Measurements from ENCODE around the gene DNAL1. TPM values are rescaled to one million over a fixed set of nuclear protein-coding genes. Genes with fewer than 3 reads are reported as not detected.

DNAL1 gene
- total and polyA plus RNA-seq, 2 of the 4 experiments (the other 2 are of a cell fraction), result 4.5 to 5.4 TPM

GRCh38 chr14:73612339-73613045 lies 32.3 kb upstream of the DNAL1 start, which contains the start of gene ACOT6 (continued):
- no peak for TF ChIP-seq MAFK (IDR thresholded peaks at IDR 0.05; ENCODE audit: low read depth, low read length)
- no peak for TF ChIP-seq RAD21 (IDR thresholded peaks at IDR 0.05; ENCODE audit: low read length)

- ChIA-PET CTCF (no interaction called here), POLR2A (ENCODE audit: unreplicated experiment) (no interaction called here)
- Histone ChIP-seq H4K5ac (ENCODE audit: low read depth, low read length) (peak overlapping the region; percentile 65), H2BK5ac (ENCODE audit: low read depth, low read length, poor library complexity, severe bottlenecking) (peak overlapping the region; percentile 26), H3K23ac (ENCODE audit: low read depth, low read length) (0 out of 2 replicates have a peak overlapping the region, but pooled peaks have one; percentile 66), H2AK5ac (ENCODE audit: low read depth, low read length) (no peak overlapping the region), H3K9me1 (ENCODE audit: insufficient read depth, low read length) (no peaks in the 10 kb centered on the region), H3K36me3 (ENCODE audit: control insufficient read depth, insufficient read depth, low read length) (no peaks in the 10 kb centered on the region), H4K91ac (ENCODE audit: insufficient read depth, low read depth, low read length) (no peak overlapping the region), H3K79me1 (ENCODE audit: low read depth in 1 of 2, low read length in 2 of 2) (no peaks in the 10 kb centered on the region), H3K56ac (ENCODE audit: extremely low read depth, insufficient read depth, low read length) (no peak overlapping the region), H3K9ac (ENCODE audit: low read depth, low read length) (peak overlapping the region; percentile 71), H3K27ac (ENCODE audit: insufficient read depth, low read length) (no peak overlapping the region; the same call in 1 of the 2 replicates), H3K14ac (replicated peaks; ENCODE audit: low read depth, low read length) (no peak overlapping the region; the same call in 1 of the 2 replicates), H4K20me1 (ENCODE audit: insufficient read depth, low read length) (no peaks in the 10 kb centered on the region), H2AK9ac (replicated peaks; ENCODE audit: low read depth, low read length, poor library complexity) (no peak overlapping the region), H3K4me3 (ENCODE audit: insufficient read depth, low read depth, low read length) (peak overlapping the region; percentile 77), H2AFZ (replicated peaks; ENCODE audit: low read length, poor library complexity) (peak overlapping the region; percentile 93), H2BK20ac (ENCODE audit: low read depth, low read length) (no peak overlapping the region), H3K4ac (ENCODE audit: low read depth, low read length) (peak overlapping the region; percentile 25), H3K9me3 (ENCODE audit: control insufficient read depth, insufficient read depth, low read length) (no peaks in the 10 kb centered on the region; the same call in 1 of the 2 replicates), H3K18ac (ENCODE audit: low read depth, low read length) (no peak overlapping the region), H3K4me2 (ENCODE audit: low read depth, low read length) (peak overlapping the region; percentile 77), H2BK15ac (ENCODE audit: low read depth, low read length) (no peak overlapping the region), H4K8ac (ENCODE audit: low read depth in 2 of 2, low read length in 2 of 2) (peak overlapping the region; percentile 61 to 83; a peak in 3 of 4 replicates), H2BK120ac (ENCODE audit: low read depth, low read length) (no peak overlapping the region), H3K4me1 (ENCODE audit: control insufficient read depth, insufficient read depth, low read length) (no peaks in the 10 kb centered on the region), H3K27me3 (ENCODE audit: control insufficient read depth, insufficient read depth, low read length) (0 out of 2 replicates have a peak, but pooled peaks cover 3% of the 10 kb centered on the region)
- DNase-seq (no peak), ATAC-seq (ENCODE audit: low read depth) (no peak; the same call in 1 of the 2 replicates)
- dilution Hi-C loops (cut with HindIII; ENCODE audit: low sequenced_read_pairs, unreplicated experiment), result no loop called here
- intact Hi-C loops (cut with micrococcal nuclease), result loop anchor here (5.0 kb wide), 1 partner anchor 121 kb away; the partner anchor contains the start of gene RIOX1
- 9% methylated on average over 6 of the region's 13 CpGs; no CpG with 5 or more reads in 1 of the 2 experiments for WGBS, 2 experiments (ENCODE audit: extremely low coverage in 2 of 2, insufficient read length in 1 of 2)
- no TSS peak for BruUV-seq (replicated peaks)
- in situ Hi-C loops (cut with MboI; ENCODE audit: low sequenced_read_pairs), result no loop called here
- no peak for TF ChIP-seq ELK1 (IDR thresholded peaks at IDR 0.05; ENCODE audit: borderline replicate concordance, low read depth, low read length)
- TF ChIP-seq POLR2A (IDR thresholded peaks at IDR 0.05; ENCODE audit: low read depth, low read length), result no peak
- TF ChIP-seq, protein P1, sequence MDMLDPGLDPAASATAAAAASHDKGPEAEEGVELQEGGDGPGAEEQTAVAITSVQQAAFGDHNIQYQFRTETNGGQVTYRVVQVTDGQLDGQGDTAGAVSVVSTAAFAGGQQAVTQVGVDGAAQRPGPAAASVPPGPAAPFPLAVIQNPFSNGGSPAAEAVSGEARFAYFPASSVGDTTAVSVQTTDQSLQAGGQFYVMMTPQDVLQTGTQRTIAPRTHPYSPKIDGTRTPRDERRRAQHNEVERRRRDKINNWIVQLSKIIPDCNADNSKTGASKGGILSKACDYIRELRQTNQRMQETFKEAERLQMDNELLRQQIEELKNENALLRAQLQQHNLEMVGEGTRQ (IDR thresholded peaks at IDR 0.05; ENCODE audit: low read depth, low read length), result no peak
- no peak for TF ChIP-seq MXI1 (IDR thresholded peaks at IDR 0.05; ENCODE audit: borderline replicate concordance, low read depth, low read length)
- no peak for TF ChIP-seq NFE2L2 (IDR thresholded peaks at IDR 0.05; ENCODE audit: low read depth, low read length)
- TF ChIP-seq RCOR1 (IDR thresholded peaks at IDR 0.05; ENCODE audit: insufficient replicate concordance, low read length), result no peak
- TF ChIP-seq CTCF (conservative IDR thresholded peaks at IDR 0.05; ENCODE audit: low read depth, low read length), result no peak
- TF ChIP-seq RFX5 (IDR thresholded peaks at IDR 0.05; ENCODE audit: low read depth, low read length), result no peak
- no peak for TF ChIP-seq RAD21 (IDR thresholded peaks at IDR 0.05; ENCODE audit: low read length)
- no peak for TF ChIP-seq FOS (IDR thresholded peaks at IDR 0.05; ENCODE audit: low read depth, low read length)
- TF ChIP-seq CHD1 (IDR thresholded peaks at IDR 0.05; ENCODE audit: low read depth, low read length), result no peak
- no peak for TF ChIP-seq BHLHE40 (IDR thresholded peaks at IDR 0.05; ENCODE audit: low read depth, low read length)
These were observed 31.8 kb upstream of the DNAL1 start for GRCh38 chr14:73613046-73613383.

Measured in IMR-90 (cell line).